GM19023 (cell line): ENCODE data around the gene SYCP2.
"Not testable (repeated sequence)": the region's sequence is repeated elsewhere in the genome, so short reads cannot be mapped to it uniquely, and the experiment has no call there.

Source experiments
- ATAC-seq: cut with Tn5 transposase; IDR thresholded peaks from one replicate; pipeline ENCODE4 v1.9.1; 2021; ENCODE audit warnings: mild to moderate bottlenecking, moderate library complexity; ENCODE audit not compliant: unreplicated experiment

Gene SYCP2

DNA sequence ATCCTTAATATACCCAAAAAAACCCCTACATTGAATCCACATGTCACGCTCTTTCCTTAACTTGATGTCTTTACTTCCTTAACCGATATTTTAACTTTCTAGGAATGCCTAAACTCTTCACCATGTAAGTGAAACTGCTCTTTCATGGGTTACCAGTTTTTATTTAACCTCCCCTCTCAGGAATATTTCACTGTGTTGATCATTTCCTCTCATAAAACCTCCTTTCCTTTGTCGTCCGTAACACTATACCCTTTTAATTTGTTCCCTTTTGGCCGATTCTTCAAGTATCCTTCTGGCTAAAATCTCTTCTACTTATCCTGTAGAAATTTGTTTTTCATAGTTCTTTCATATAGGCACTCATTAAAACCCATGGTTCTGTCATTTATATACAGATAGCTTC lies 24.6 kb downstream of the SYCP2 start:
- no peak for ATAC-seq

DNA sequence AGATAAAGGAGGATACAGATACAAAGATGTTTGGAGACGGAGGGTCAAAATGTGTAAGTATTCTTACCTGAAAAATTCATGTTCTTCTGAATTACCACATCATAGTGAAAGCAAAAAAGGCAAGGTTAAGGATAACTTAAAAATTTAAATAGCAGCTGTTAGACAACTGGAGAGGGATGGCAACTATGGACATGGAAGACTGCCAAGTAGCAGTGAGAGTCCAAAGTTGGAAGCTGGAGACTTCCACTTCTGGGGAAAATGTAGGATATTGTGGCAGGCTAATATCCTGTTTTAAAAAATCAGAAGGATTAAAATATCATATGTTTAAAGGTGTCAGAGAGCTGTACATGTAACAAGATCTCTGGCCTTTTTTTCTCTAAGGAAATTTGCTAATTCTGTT lies 29.8 kb downstream of the SYCP2 start:
- ATAC-seq, result no peak

GRCh38 chr20:59902470-59902869 lies 31.0 kb downstream of the SYCP2 start:
- ATAC-seq, result no peak

DNA sequence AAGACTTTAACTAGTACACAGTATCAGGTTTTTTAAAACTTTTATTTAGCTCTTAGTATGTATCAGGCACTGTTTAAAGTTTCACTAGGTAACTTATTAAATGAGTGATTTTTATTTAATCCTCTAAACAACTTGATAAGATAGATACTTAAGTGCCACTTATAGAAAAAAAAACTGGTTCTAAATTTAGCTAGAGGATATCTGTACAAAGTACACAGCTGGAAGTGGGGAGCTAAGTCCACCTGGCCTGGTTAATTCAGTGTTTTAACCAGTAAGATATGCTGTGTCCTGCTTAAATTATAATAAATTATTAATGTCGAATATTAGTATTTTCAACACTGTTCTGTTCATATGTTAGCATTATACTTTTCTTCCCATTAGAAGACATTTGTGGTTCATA lies 37.5 kb downstream of the SYCP2 start:
- no peak for ATAC-seq

DNA sequence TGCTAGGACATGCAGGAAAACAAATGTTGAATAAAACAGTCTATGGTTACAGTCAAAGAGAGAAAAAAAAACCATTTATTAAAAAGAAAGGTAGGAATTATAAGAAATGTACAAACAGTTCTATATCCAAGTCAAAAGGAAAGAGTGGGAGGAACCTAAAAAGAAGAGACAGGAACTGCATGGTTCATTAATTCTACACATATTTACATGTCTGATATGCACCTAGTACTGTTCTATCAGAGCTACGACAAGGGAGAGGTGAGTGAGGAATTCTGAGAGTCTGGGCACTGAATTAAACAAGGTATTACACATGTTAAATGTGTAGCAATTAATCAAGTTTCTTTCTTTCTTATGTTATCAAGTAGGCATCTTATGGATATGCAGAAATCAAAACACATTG lies 41.9 kb downstream of the SYCP2 start:
- no peak for ATAC-seq

- ATAC-seq, result not testable (repeated sequence)
These were observed 43.4 kb downstream of the SYCP2 start for GRCh38 chr20:59890035-59890434.

DNA sequence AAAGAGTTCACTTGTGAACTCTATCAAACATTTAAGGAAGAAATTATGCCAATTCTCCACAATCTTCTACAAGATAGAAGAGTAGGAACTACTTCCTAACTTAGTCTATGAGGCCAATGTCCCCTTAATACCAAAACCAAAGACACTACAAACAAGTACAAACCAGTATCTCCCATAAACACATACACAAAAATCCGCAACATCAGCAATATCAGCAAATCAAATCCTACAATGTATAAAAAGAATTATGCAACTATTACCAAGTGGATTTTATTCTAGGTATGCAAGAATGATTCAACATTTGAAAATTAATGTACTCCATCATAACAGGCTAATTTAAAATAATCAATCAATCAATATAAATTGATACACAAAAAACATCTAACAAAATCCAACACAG lies 45.4 kb downstream of the SYCP2 start:
- no peak for ATAC-seq

DNA sequence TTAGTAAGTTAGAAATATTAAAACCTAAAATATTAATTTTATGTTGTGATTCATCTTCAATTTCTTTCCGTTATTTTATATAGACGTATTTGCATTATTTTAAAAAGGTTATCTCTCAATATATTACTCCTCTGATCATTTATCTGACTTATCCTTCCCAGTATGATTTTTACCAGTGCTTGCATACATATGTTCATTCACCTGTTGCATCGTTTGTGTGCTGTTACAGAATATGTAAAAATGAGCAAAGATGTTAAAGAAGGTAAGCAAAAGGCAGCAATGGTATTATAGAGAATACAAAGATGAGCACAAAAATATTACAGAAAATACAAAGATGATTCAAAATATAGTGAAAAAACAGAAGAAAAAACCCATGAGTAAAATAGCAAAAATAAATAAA lies 48.9 kb downstream of the SYCP2 start:
- ATAC-seq, result no peak

DNA sequence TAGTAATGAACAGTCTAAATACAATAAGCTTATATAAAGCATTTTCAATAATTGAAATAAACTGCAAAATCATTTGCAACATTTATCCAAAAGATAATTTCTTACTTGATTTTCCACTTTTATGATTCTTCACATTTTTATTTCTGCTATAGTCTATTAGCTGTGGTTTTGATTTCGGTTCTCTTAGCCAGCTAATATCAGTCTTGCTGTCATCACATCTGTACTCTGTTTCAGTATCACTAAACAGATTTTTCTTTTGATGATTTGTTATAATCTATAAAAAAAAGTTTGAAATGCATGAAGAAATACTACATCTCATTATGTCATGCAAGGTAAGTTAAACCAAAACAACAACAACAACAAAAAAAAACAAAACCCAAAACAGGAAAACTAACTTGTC lies 53.2 kb downstream of the SYCP2 start:
- ATAC-seq, result no peak

- no peak for ATAC-seq
These were observed 60.0 kb downstream of the SYCP2 start for GRCh38 chr20:59873409-59873808.

GRCh38 chr20:59871096-59871495 lies 62.3 kb downstream of the SYCP2 start:
- ATAC-seq, result no peak

GRCh38 chr20:59866338-59866737 lies 67.1 kb downstream of the SYCP2 start:
- ATAC-seq, result no peak

- no peak for ATAC-seq
These were observed 68.7 kb downstream of the SYCP2 start for GRCh38 chr20:59864726-59865125.

DNA sequence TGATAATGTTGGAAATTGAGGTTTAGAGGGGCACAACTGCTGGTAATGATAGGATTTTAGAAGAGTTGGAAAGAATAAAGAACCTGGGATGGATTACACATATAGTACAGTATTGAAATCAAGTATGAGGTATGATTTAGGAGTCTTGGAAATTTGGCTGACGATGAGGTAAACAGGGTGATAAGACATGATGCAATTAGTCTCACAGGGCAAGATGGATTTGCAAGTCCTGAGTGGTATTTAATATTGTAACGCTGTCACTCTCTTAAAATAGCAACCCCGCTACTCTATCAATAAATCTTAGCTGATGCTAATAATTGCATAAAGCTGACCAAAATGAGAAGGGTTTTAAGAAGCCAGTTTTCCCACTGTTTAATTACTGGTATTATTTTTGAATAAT lies 70.4 kb downstream of the SYCP2 start:
- no peak for ATAC-seq

DNA sequence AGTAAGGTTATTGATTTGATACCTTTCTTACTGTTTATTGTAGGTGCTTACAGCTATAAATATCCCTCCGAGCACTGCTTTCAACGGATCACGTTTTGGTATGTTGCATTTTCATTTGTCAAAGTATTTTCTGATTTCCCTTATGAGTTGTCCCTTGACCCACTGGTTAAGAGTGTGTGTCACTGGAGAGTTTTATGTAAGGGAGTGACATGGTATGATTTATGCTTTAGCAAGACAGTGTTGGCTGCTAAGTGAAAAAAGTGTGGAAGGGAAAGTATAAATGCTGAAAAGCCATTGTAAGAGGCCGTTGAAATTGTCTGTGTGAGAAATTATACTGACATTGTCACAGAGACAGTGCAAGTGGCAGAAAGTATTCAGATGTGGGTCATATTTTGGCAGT lies 72.0 kb downstream of the SYCP2 start:
- no peak for ATAC-seq

DNA sequence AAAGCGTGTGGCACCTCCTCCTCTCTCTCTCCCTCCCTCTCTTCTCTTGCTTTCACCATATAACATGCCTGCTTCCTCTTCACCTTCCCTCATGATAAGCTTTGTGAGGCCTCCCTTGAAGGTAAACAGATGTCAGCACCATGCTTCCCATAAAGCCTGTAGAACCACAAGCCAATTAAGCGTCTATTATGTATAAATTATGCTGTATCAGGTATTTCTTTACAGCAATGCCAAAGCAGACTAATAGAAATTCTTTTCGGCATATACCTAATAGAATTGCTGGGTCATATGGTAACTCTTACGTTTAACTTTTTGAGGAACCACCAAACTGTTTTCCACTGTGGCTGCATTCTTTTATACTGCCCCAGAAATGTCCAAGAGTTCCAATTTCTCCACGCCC lies 75.0 kb downstream of the SYCP2 start:
- no peak for ATAC-seq

- ATAC-seq, result no peak
These were observed 75.5 kb downstream of the SYCP2 start for GRCh38 chr20:59857966-59858365.

- ATAC-seq, result not testable (repeated sequence)
These were observed 76.5 kb downstream of the SYCP2 start for GRCh38 chr20:59856941-59857340.

- not testable (repeated sequence) for ATAC-seq
These were observed 76.9 kb downstream of the SYCP2 start for GRCh38 chr20:59856526-59856925.

- no peak for ATAC-seq
These were observed 83.3 kb downstream of the SYCP2 start for GRCh38 chr20:59850018-59850641.

GRCh38 chr20:59848182-59848581 lies 85.3 kb downstream of the SYCP2 start:
- ATAC-seq, result no peak

- no peak for ATAC-seq
These were observed 88.0 kb downstream of the SYCP2 start for GRCh38 chr20:59845472-59845871.

DNA sequence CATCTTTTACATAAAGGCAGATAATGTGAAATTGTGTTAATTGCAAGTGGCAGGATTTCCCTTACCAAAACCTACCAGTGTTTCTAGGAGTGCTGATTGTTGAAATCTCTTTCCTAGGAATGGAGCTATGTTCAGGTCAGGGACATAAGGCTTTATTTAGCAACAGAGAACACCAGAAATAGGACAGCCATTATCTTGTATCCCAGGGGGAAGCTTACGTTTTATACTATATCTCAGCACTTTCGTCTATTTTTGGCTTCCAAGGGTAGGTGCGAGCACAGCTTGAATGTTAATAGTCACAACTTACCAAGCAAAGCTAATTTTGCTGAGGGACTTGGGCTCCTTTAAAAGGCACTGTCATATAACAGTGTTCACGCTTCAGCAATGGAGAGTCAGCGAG lies 94.0 kb downstream of the SYCP2 start:
- no peak for ATAC-seq
